Hepatocyte (in vitro differentiated cells): ENCODE data around the gene NUDT15.

ENCODE experiments used
- CTCF ChIP-seq: fragments of 200-600 bp; sonication (generic); IDR thresholded peaks from 2 replicates; pipeline ENCODE4 v1.5.1; 2016; ENCODE audit warnings: antibody characterized with exemption, mild to moderate bottlenecking; ENCODE audit not compliant: poor library complexity
- EZH2 ChIP-seq: fragments of 200-600 bp; sonication (generic); IDR thresholded peaks from 2 replicates; pipeline ENCODE4 v1.6.1; 2016; ENCODE audit warnings: antibody characterized with exemption, mild to moderate bottlenecking, borderline replicate concordance

GRCh38 chr13:48012668-48013067 is 24.9 kb upstream of the NUDT15 start:
- TF ChIP-seq CTCF (no peak), EZH2 (no peak)
